NB4 (cell line): Measurements from ENCODE around the gene HCN3.

ENCODE experiments used
- CTCF ChIP-seq: IDR thresholded peaks from one replicate; pipeline ENCODE4 v1.5.1; 2012; ENCODE audit warnings: low read depth, low read length
- MAX ChIP-seq: IDR thresholded peaks from 2 replicates; pipeline ENCODE4 v1.6.1; 2011; ENCODE audit warnings: low read depth, low read length
- MYC ChIP-seq: IDR thresholded peaks from 2 replicates; pipeline ENCODE4 v1.6.1; 2011; ENCODE audit warnings: low read depth, low read length
- POLR2A ChIP-seq: IDR thresholded peaks from 2 replicates; pipeline ENCODE4 v1.6.1; 2011; ENCODE audit warnings: mild to moderate bottlenecking; ENCODE audit not compliant: insufficient read length; ENCODE audit errors: extremely low read depth

- TF ChIP-seq CTCF (no peak), POLR2A (no peak), MYC (no peak), MAX (no peak)
Measured at GRCh38 chr1:155297384-155297783, 20.1 kb downstream of the HCN3 start.
